HepG2 (cell line): ENCODE results near the gene CEP162. TPM values are rescaled to one million over a fixed set of nuclear protein-coding genes. Genes with fewer than 3 reads are reported as not detected.

ENCODE experiments used
- CC2D1A ChIP-seq: sonication (generic); formaldehyde crosslinking; IDR thresholded peaks from 2 replicates; pipeline ENCODE4 v1.8.1; 2023; ENCODE audit warnings: mild to moderate bottlenecking, missing genetic modification reagents
- DBP ChIP-seq: sonication (generic); formaldehyde crosslinking; IDR thresholded peaks from 2 replicates; pipeline ENCODE4 v1.4.0; 2020; ENCODE audit warnings: missing genetic modification reagents; ENCODE audit errors: not compliant biosample characterization
- ERF ChIP-seq: IDR thresholded peaks from 2 replicates; pipeline ENCODE4 v1.6.1; 2018; ENCODE audit warnings: missing biosample characterization, missing genetic modification reagents
- FOSL1 ChIP-seq: sonication (generic); formaldehyde crosslinking; IDR thresholded peaks from 2 replicates; pipeline ENCODE4 v1.9.0; 2021; ENCODE audit warnings: missing genetic modification reagents, borderline replicate concordance
- HMG20B ChIP-seq: conservative IDR thresholded peaks from 2 replicates; pipeline ENCODE4 v1.6.1; 2016; ENCODE audit warnings: missing genetic modification reagents, missing compliant biosample characterization
- HNRNPH1 ChIP-seq: fragments of 200-400 bp; formaldehyde crosslinking; optimal IDR thresholded peaks from 2 replicates; pipeline ENCODE3; 2017; ENCODE audit warnings: mild to moderate bottlenecking, low read depth, low read length
- HOXD1 ChIP-seq: sonication (generic); formaldehyde crosslinking; IDR thresholded peaks from 2 replicates; pipeline ENCODE4 v1.5.0; 2020; ENCODE audit warnings: missing genetic modification reagents
- MNT ChIP-seq: fragments of 450-650 bp; IDR thresholded peaks from 2 replicates; pipeline ENCODE4 v1.6.1; 2016
- NFKBIZ ChIP-seq: IDR thresholded peaks from 2 replicates; pipeline ENCODE4 v1.6.1; 2018; ENCODE audit warnings: missing genetic modification reagents, missing compliant biosample characterization
- NFRKB ChIP-seq: fragments of 450-650 bp; IDR thresholded peaks from 2 replicates; pipeline ENCODE4 v1.6.1; 2017
- RFXAP ChIP-seq: sonication (generic); formaldehyde crosslinking; IDR thresholded peaks from 2 replicates; pipeline ENCODE4 v1.4.0; 2020; ENCODE audit warnings: missing genetic modification reagents, borderline replicate concordance
- SMAD3 ChIP-seq: sonication (generic); formaldehyde crosslinking; IDR thresholded peaks from 2 replicates; pipeline ENCODE4 v1.4.0; 2020; ENCODE audit warnings: missing genetic modification reagents
- SMAD9 ChIP-seq: sonication (generic); formaldehyde crosslinking; IDR thresholded peaks from 2 replicates; pipeline ENCODE4 v1.5.1; 2020; ENCODE audit warnings: mild to moderate bottlenecking, missing genetic modification reagents
- ZBTB39 ChIP-seq: sonication (generic); formaldehyde crosslinking; IDR thresholded peaks from 2 replicates; pipeline ENCODE4 v1.5.0; 2020; ENCODE audit warnings: missing genetic modification reagents
- ZMYM3 ChIP-seq: sonication (generic); formaldehyde crosslinking; IDR thresholded peaks from 2 replicates; pipeline ENCODE4 v1.5.1; 2020; ENCODE audit warnings: mild to moderate bottlenecking, missing genetic modification reagents
- ZNF503 ChIP-seq: sonication (generic); formaldehyde crosslinking; IDR thresholded peaks from 2 replicates; pipeline ENCODE4 v1.4.0; 2020; ENCODE audit warnings: missing genetic modification reagents
- ZNF615 ChIP-seq: sonication (generic); formaldehyde crosslinking; IDR thresholded peaks from 2 replicates; pipeline ENCODE4 v1.5.0; 2020; ENCODE audit warnings: mild to moderate bottlenecking, missing genetic modification reagents, borderline replicate concordance
- ZNF629 ChIP-seq: sonication (generic); formaldehyde crosslinking; conservative IDR thresholded peaks from 2 replicates; pipeline ENCODE4 v1.5.0; 2020; ENCODE audit warnings: missing genetic modification reagents
- ZNF737 ChIP-seq: sonication (generic); formaldehyde crosslinking; IDR thresholded peaks from 2 replicates; pipeline ENCODE4 v1.5.0; 2020; ENCODE audit warnings: missing genetic modification reagents, mild to moderate bottlenecking, borderline replicate concordance
- polyA plus RNA-seq, 8 experiments: library from polyadenylated mRNA; depleted of rRNA in 3 of 8; stranded (reverse) in 7 of 8; unstranded in 1 of 8; fragments of >200 nt; fragmentation: Illumina TruSeq in 4 of 8; extraction: Trizol in 4 of 8; gene quantifications; 2 replicates each; pipeline versions ENCODE4 v1.2.1 to v1.2.3, GENCODE V29; 2011 to 2016; ENCODE audit warnings: low read depth in 4 of 8, missing spikeins in 1 of 8, mixed read lengths in 1 of 8; ENCODE audit not compliant: insufficient read depth in 1 of 8
- total RNA-seq, 5 experiments: library from RNA; depleted of rRNA; stranded (reverse); fragments of >200 nt; fragmentation: Illumina TruSeq; extraction: Trizol; gene quantifications; 2 replicates each; pipeline ENCODE4 v1.2.3, GENCODE V29; 2016; ENCODE audit warnings: low read depth in 1 of 5
- TF ChIP-seq, protein P1 (sequence below): sonication (generic); formaldehyde crosslinking; IDR thresholded peaks from 2 replicates; pipeline ENCODE4 v1.8.0; 2022; ENCODE audit warnings: missing genetic modification reagents, mild to moderate bottlenecking, borderline replicate concordance
- TF ChIP-seq, protein P2 (sequence below): sonication (generic); formaldehyde crosslinking; conservative IDR thresholded peaks from 2 replicates; pipeline ENCODE4 v1.8.1; 2023; ENCODE audit warnings: missing genetic modification reagents

The CEP162 gene
- total and polyA plus RNA-seq, 2 of the 13 experiments (the other 11 are each of a cell fraction or from before 2014, with no cell fraction given): 0.50 to 7.9 TPM

DNA sequence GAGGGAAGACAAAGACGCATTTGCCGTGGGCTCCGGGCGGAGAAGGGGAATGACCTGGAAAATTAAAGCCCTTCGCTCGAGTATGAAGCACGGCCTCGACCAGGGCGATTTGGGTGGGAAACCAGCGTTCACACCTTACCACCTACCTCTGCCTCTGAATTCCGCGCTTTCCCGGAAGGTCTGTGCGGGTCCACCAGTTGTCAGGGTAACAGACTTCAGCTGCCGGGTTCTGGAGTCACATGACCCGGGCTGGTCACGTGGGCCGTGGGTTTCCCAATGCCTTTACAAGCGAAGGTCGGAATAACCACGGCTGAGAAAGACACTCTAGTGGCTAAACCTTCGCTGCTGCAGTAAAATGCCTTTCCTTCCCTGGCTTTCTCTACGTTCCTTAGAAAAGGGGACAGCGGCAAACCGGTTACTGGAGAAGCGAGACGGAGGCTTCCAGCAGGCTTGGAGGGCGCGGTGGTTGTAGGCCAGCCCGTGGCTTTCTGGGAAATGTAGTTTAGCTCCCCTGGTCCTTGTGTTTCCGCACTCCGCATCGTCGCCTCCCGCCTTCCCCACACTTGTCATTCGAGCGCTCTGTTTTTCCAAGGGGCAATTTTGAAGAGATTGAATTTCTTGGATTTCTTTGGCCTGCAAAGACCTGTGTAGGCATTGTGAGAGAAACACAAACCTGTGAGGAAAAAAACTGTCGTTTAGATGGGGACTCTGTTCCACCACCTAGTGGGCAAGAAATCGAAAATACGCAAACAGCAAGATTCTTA, at the start of gene CEP162 (continued):
- TF ChIP-seq, protein P1, sequence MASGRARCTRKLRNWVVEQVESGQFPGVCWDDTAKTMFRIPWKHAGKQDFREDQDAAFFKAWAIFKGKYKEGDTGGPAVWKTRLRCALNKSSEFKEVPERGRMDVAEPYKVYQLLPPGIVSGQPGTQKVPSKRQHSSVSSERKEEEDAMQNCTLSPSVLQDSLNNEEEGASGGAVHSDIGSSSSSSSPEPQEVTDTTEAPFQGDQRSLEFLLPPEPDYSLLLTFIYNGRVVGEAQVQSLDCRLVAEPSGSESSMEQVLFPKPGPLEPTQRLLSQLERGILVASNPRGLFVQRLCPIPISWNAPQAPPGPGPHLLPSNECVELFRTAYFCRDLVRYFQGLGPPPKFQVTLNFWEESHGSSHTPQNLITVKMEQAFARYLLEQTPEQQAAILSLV: 0 out of 2 replicates have a peak, but pooled peaks have one; percentile 60
- TF ChIP-seq SMAD9 (no peak), ZNF629 (CRISPR knock-in tag) (no peak), SMAD3 (CRISPR knock-in tag) (peak; percentile 35; the same call in 1 of the 2 replicates), HOXD1 (CRISPR knock-in tag) (no peak; the same call in 1 of the 2 replicates), ZBTB39 (no peak), DBP (CRISPR knock-in tag) (no peak), CC2D1A (no peak), FOSL1 (CRISPR knock-in tag) (no peak), ZNF737 (CRISPR knock-in tag) (peak; percentile 33; the same call in 1 of the 2 replicates), ZNF503 (no peak), NFKBIZ (peak; percentile 63; the same call in 1 of the 2 replicates), HNRNPH1 (no peak), MNT (peak; percentile 84), NFRKB (no peak), ZMYM3 (CRISPR knock-in tag) (no peak), ZNF615 (0 out of 2 replicates have a peak, but pooled peaks have one; percentile 50), ERF (CRISPR knock-in tag) (no peak; the same call in 1 of the 2 replicates), RFXAP (no peak), HMG20B (no peak)
- TF ChIP-seq, protein P2, sequence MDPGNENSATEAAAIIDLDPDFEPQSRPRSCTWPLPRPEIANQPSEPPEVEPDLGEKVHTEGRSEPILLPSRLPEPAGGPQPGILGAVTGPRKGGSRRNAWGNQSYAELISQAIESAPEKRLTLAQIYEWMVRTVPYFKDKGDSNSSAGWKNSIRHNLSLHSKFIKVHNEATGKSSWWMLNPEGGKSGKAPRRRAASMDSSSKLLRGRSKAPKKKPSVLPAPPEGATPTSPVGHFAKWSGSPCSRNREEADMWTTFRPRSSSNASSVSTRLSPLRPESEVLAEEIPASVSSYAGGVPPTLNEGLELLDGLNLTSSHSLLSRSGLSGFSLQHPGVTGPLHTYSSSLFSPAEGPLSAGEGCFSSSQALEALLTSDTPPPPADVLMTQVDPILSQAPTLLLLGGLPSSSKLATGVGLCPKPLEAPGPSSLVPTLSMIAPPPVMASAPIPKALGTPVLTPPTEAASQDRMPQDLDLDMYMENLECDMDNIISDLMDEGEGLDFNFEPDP (CRISPR knock-in tag): 0 out of 2 replicates have a peak, but pooled peaks have one; percentile 92
